ENCODE results near the gene PLCB1. TPM values are rescaled to one million over a fixed set of nuclear protein-coding genes. Genes with fewer than 3 reads are reported as not detected.
"Not testable (repeated sequence)": the region's sequence is repeated elsewhere in the genome, so short reads cannot be mapped to it uniquely, and the experiment has no call there.

Gene PLCB1
- total and polyA plus RNA-seq, 2 donors (not counting 1 experiment from before 2014, with no cell fraction given) = 13.4 to 23.3 TPM

- no peaks in the 10 kb centered on the region for H3K79me2 ChIP-seq (ENCODE audit: control insufficient read depth, insufficient read depth, low read length)
- no peaks in the 10 kb centered on the region for H3K9me3 ChIP-seq (ENCODE audit: control insufficient read depth, insufficient read depth, low read depth, low read length)
- no peak overlapping the region for H3K9ac ChIP-seq (ENCODE audit: insufficient read depth, low read length)
- no peak overlapping the region for H3K4me2 ChIP-seq (ENCODE audit: extremely low read depth, insufficient read depth, low read length)
- no peak for TF ChIP-seq CTCF (conservative IDR thresholded peaks at IDR 0.05 in 1 of 2, IDR thresholded peaks at IDR 0.05 in 1 of 2; ENCODE audit: low read depth in 1 of 2, low read length in 2 of 2)
- H3K4me1 ChIP-seq (ENCODE audit: control insufficient read depth, extremely low read depth, insufficient read depth, low read length) = no peaks in the 10 kb centered on the region
- H2AFZ ChIP-seq (ENCODE audit: low read length) = no peak overlapping the region
- H3K36me3 ChIP-seq (ENCODE audit: control insufficient read depth, insufficient read depth, low read length) = no peaks in the 10 kb centered on the region
- no peaks in the 10 kb centered on the region for H3K27me3 ChIP-seq (ENCODE audit: control insufficient read depth, insufficient read depth, low read length)
- no peak overlapping the region for H3K27ac ChIP-seq (ENCODE audit: insufficient read depth, low read length)
- peak in 1 of 2 donors; percentile 20 for DNase-seq (ENCODE audit: low read depth in 2 of 2)
- no peak overlapping the region for H3K4me3 ChIP-seq (replicated peaks in 1 of 4; ENCODE audit: control extremely low read depth in 1 of 4, insufficient read depth in 1 of 4, low read depth in 3 of 4, low read length in 4 of 4)
- no peaks in the 10 kb centered on the region for H4K20me1 ChIP-seq (ENCODE audit: control insufficient read depth, extremely low read depth, insufficient read depth, low read length)
These were observed 508.4 kb downstream of the PLCB1 start for GRCh38 chr20:8640461-8640860.

GRCh38 chr20:8642247-8642646 lies 510.2 kb downstream of the PLCB1 start:
- H3K4me2 ChIP-seq (ENCODE audit: extremely low read depth, insufficient read depth, low read length) = no peak overlapping the region
- no peaks in the 10 kb centered on the region for H3K27me3 ChIP-seq (ENCODE audit: control insufficient read depth, insufficient read depth, low read length)
- no peaks in the 10 kb centered on the region for H3K36me3 ChIP-seq (ENCODE audit: control insufficient read depth, insufficient read depth, low read length)
- H4K20me1 ChIP-seq (ENCODE audit: control insufficient read depth, extremely low read depth, insufficient read depth, low read length) = no peaks in the 10 kb centered on the region
- H2AFZ ChIP-seq (ENCODE audit: low read length) = no peak overlapping the region
- H3K79me2 ChIP-seq (ENCODE audit: control insufficient read depth, insufficient read depth, low read length) = no peaks in the 10 kb centered on the region
- peaks cover 12% of the 10 kb centered on the region for H3K4me1 ChIP-seq (ENCODE audit: control insufficient read depth, extremely low read depth, insufficient read depth, low read length)
- H3K9ac ChIP-seq (ENCODE audit: insufficient read depth, low read length) = no peak overlapping the region
- no peak overlapping the region for H3K27ac ChIP-seq (ENCODE audit: insufficient read depth, low read length)
- TF ChIP-seq CTCF (conservative IDR thresholded peaks at IDR 0.05 in 1 of 2, IDR thresholded peaks at IDR 0.05 in 1 of 2; ENCODE audit: low read depth in 1 of 2, low read length in 2 of 2) (no peak), EZH2 (IDR thresholded peaks at IDR 0.05; ENCODE audit: low read length, missing control alignments) (no peak)
- no peak for DNase-seq (ENCODE audit: low read depth in 2 of 2)
- H3K4me3 ChIP-seq (replicated peaks in 1 of 4; ENCODE audit: control extremely low read depth in 1 of 4, insufficient read depth in 1 of 4, low read depth in 3 of 4, low read length in 4 of 4) = no peak overlapping the region
- H3K9me3 ChIP-seq (ENCODE audit: control insufficient read depth, insufficient read depth, low read depth, low read length) = no peaks in the 10 kb centered on the region

GRCh38 chr20:8644468-8644867 lies 512.4 kb downstream of the PLCB1 start:
- not testable (repeated sequence) for H3K27ac ChIP-seq (ENCODE audit: insufficient read depth, low read length); H3K27me3 ChIP-seq (ENCODE audit: control insufficient read depth, insufficient read depth, low read length); H3K4me3 ChIP-seq (replicated peaks in 1 of 4; ENCODE audit: control extremely low read depth in 1 of 4, insufficient read depth in 1 of 4, low read depth in 3 of 4, low read length in 4 of 4); H3K4me2 ChIP-seq (ENCODE audit: extremely low read depth, insufficient read depth, low read length); H3K79me2 ChIP-seq (ENCODE audit: control insufficient read depth, insufficient read depth, low read length); H4K20me1 ChIP-seq (ENCODE audit: control insufficient read depth, extremely low read depth, insufficient read depth, low read length); H3K9ac ChIP-seq (ENCODE audit: insufficient read depth, low read length); H3K36me3 ChIP-seq (ENCODE audit: control insufficient read depth, insufficient read depth, low read length); H2AFZ ChIP-seq (ENCODE audit: low read length); H3K9me3 ChIP-seq (ENCODE audit: control insufficient read depth, insufficient read depth, low read depth, low read length); DNase-seq (ENCODE audit: low read depth in 2 of 2)
- H3K4me1 ChIP-seq (ENCODE audit: control insufficient read depth, extremely low read depth, insufficient read depth, low read length) = peaks cover 12% of the 10 kb centered on the region
